Ovary (tissue), 3 donors: ENCODE data around the gene SUPT6H.

ENCODE experiments used
- POLR2A ChIP-seq: fragments of 450-650 bp; IDR thresholded peaks from one replicate; pipeline ENCODE4 v1.6.1; 2017; ENCODE audit warnings: antibody characterized with exemption, mild to moderate bottlenecking, moderate library complexity
- TF ChIP-seq, protein P1 (sequence below), 3 donors: fragments of 450-650 bp in 2 of 3; fragments of 200-600 bp in 1 of 3; IDR thresholded peaks; one replicate each; pipeline versions ENCODE4 v1.5.1 to v1.8.0; 2016 to 2022; ENCODE audit warnings: antibody characterized with exemption in 3 of 3, mild to moderate bottlenecking in 1 of 3
- donor health status: DM: no; HTN: no; CAD: no.

DNA sequence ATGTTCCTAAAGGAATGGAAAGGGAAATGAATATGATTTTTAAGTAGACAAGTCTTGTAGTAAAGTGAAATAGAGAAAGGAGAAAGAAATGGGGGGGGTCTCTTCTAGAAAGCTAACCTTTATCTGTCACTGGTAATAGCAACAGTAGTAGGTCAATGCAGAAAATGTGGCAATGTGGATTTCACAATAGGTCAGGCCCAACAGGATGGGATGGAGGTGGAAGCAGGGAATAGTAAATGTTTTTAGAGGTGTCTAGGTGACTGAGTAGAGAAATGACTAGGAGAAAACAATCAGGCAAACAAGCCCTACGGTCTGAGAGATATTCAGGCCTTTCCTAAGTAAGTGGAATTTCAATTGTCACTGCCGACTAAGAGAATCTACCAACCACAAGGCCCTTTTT lies 42.0 kb upstream of the SUPT6H start:
- TF ChIP-seq, protein P1, sequence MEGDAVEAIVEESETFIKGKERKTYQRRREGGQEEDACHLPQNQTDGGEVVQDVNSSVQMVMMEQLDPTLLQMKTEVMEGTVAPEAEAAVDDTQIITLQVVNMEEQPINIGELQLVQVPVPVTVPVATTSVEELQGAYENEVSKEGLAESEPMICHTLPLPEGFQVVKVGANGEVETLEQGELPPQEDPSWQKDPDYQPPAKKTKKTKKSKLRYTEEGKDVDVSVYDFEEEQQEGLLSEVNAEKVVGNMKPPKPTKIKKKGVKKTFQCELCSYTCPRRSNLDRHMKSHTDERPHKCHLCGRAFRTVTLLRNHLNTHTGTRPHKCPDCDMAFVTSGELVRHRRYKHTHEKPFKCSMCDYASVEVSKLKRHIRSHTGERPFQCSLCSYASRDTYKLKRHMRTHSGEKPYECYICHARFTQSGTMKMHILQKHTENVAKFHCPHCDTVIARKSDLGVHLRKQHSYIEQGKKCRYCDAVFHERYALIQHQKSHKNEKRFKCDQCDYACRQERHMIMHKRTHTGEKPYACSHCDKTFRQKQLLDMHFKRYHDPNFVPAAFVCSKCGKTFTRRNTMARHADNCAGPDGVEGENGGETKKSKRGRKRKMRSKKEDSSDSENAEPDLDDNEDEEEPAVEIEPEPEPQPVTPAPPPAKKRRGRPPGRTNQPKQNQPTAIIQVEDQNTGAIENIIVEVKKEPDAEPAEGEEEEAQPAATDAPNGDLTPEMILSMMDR (IDR thresholded peaks at IDR 0.05) = no peak
- TF ChIP-seq POLR2A = no peak
